Mesendoderm (in vitro differentiated cells): Measurements from ENCODE around the gene HPX.

Source experiments
- DNase-seq: peaks from one replicate; pipeline ENCODE4 v3.0.0; 2013
- H2AK5ac ChIP-seq: 2 replicates; pipeline ENCODE4 v1.6.1; 2013; ENCODE audit warnings: low read length, inconsistent platforms
- H2BK120ac ChIP-seq: 2 replicates; pipeline ENCODE4 v1.6.1; 2013; ENCODE audit warnings: low read depth, mild to moderate bottlenecking, low read length, moderate library complexity, mixed read lengths
- H2BK15ac ChIP-seq: replicated peaks from 2 replicates; pipeline ENCODE4 v1.6.1; 2013; ENCODE audit warnings: low read depth, mild to moderate bottlenecking, moderate library complexity
- H2BK5ac ChIP-seq: 2 replicates; pipeline ENCODE4 v1.6.1; 2013; ENCODE audit warnings: low read length, inconsistent platforms
- H3K18ac ChIP-seq: 2 replicates; pipeline ENCODE4 v1.6.1; 2013; ENCODE audit warnings: mild to moderate bottlenecking, low read length, mixed read lengths
- H3K23ac ChIP-seq: one replicate; pipeline ENCODE4 v1.6.1; 2013; ENCODE audit warnings: low read length
- H3K27ac ChIP-seq: 2 replicates; pipeline ENCODE4 v1.5.1; 2013; ENCODE audit warnings: low read depth, mild to moderate bottlenecking, inconsistent platforms, low read length, moderate library complexity
- H3K27me3 ChIP-seq: 2 replicates; pipeline ENCODE4 v1.6.1; 2013; ENCODE audit warnings: low read length, control low read depth, mild to moderate bottlenecking, inconsistent platforms; ENCODE audit not compliant: insufficient read depth, poor library complexity
- H3K36me3 ChIP-seq: 2 replicates; pipeline ENCODE4 v1.6.1; 2013; ENCODE audit warnings: low read length, inconsistent platforms; ENCODE audit not compliant: control insufficient read depth, insufficient read depth
- H3K4ac ChIP-seq: one replicate; pipeline ENCODE4 v1.6.1; 2013; ENCODE audit warnings: low read depth, mild to moderate bottlenecking, low read length, moderate library complexity
- H3K4me1 ChIP-seq: 2 replicates; pipeline ENCODE4 v1.6.1; 2013; ENCODE audit warnings: low read depth, low read length, inconsistent platforms; ENCODE audit not compliant: control insufficient read depth
- H3K4me2 ChIP-seq: 2 replicates; pipeline ENCODE4 v1.6.1; 2013; ENCODE audit warnings: low read length
- H3K4me3 ChIP-seq: 2 replicates; pipeline ENCODE4 v1.5.1; 2013; ENCODE audit warnings: mild to moderate bottlenecking, low read length
- H3K56ac ChIP-seq: one replicate; pipeline ENCODE4 v1.6.1; 2013; ENCODE audit warnings: low read length
- H3K79me1 ChIP-seq: 2 replicates; pipeline ENCODE4 v1.6.1; 2013; ENCODE audit warnings: low read length, inconsistent platforms
- H3K79me2 ChIP-seq: 2 replicates; pipeline ENCODE4 v1.6.1; 2013; ENCODE audit warnings: mild to moderate bottlenecking, low read length; ENCODE audit not compliant: control insufficient read depth, insufficient read depth
- H3K9ac ChIP-seq: 2 replicates; pipeline ENCODE4 v1.6.1; 2013; ENCODE audit warnings: low read length, inconsistent platforms
- H4K5ac ChIP-seq: one replicate; pipeline ENCODE4 v1.6.1; 2013; ENCODE audit warnings: low read length
- H4K8ac ChIP-seq: one replicate; pipeline ENCODE4 v1.6.1; 2013; ENCODE audit warnings: low read depth, mild to moderate bottlenecking, control low read depth, low read length, moderate library complexity
- WGBS: extraction: QIAGEN DNeasy Blood & Tissue Kit; methylation state at CpG from one replicate; pipeline ENCODE4 v1.1.7; 2013; ENCODE audit warnings: low lambda C conversion rate, missing lambda C conversion rate; ENCODE audit not compliant: insufficient coverage; ENCODE audit errors: extremely low coverage; 5-methylcytosine and 5-hydroxymethylcytosine counted together

HPX gene

GRCh38 chr11:6400431-6401345 lies 40.1 kb downstream of the HPX start:
- H3K23ac ChIP-seq, result no peak overlapping the region
- no peak overlapping the region for H4K8ac ChIP-seq
- no CpG with 5 or more reads among the region's 15 CpGs for WGBS
- H4K5ac ChIP-seq, result no peak overlapping the region
- no peaks in the 10 kb centered on the region for H3K27me3 ChIP-seq
- DNase-seq, result no peak
- H3K36me3 ChIP-seq, result no peaks in the 10 kb centered on the region
- H3K4me2 ChIP-seq, result no peak overlapping the region
- no peak overlapping the region for H3K18ac ChIP-seq
- no peak overlapping the region for H2BK15ac ChIP-seq
- H3K56ac ChIP-seq, result no peak overlapping the region
- H3K27ac ChIP-seq, result no peak overlapping the region
- H3K79me2 ChIP-seq, result no peaks in the 10 kb centered on the region
- no peaks in the 10 kb centered on the region for H3K79me1 ChIP-seq
- H2BK5ac ChIP-seq, result no peak overlapping the region
- no peaks in the 10 kb centered on the region for H3K4me1 ChIP-seq
- no peak overlapping the region for H3K4me3 ChIP-seq
- no peak overlapping the region for H2BK120ac ChIP-seq
- no peak overlapping the region for H3K4ac ChIP-seq
- H3K9ac ChIP-seq, result no peak overlapping the region
- no peak overlapping the region for H2AK5ac ChIP-seq

- H3K79me1 ChIP-seq, result no peaks in the 10 kb centered on the region
- no peak overlapping the region for H3K4me3 ChIP-seq
- no peaks in the 10 kb centered on the region for H3K27me3 ChIP-seq
- no peak overlapping the region for H3K27ac ChIP-seq
- no peak overlapping the region for H3K18ac ChIP-seq
- H3K56ac ChIP-seq, result no peak overlapping the region
- H3K4me2 ChIP-seq, result no peak overlapping the region
- H4K8ac ChIP-seq, result no peak overlapping the region
- no peaks in the 10 kb centered on the region for H3K79me2 ChIP-seq
- H3K36me3 ChIP-seq, result no peaks in the 10 kb centered on the region
- no peak overlapping the region for H4K5ac ChIP-seq
- no peak overlapping the region for H2BK5ac ChIP-seq
- peak; percentile 54 for DNase-seq
- H2BK15ac ChIP-seq, result no peak overlapping the region
- H2BK120ac ChIP-seq, result no peak overlapping the region
- H3K23ac ChIP-seq, result no peak overlapping the region
- no peak overlapping the region for H3K4ac ChIP-seq
- no peak overlapping the region for H2AK5ac ChIP-seq
- WGBS, result no CpG with 5 or more reads among the region's 3 CpGs
- no peaks in the 10 kb centered on the region for H3K4me1 ChIP-seq
- H3K9ac ChIP-seq, result no peak overlapping the region
These were observed 43.2 kb downstream of the HPX start for GRCh38 chr11:6397636-6398035.

DNA sequence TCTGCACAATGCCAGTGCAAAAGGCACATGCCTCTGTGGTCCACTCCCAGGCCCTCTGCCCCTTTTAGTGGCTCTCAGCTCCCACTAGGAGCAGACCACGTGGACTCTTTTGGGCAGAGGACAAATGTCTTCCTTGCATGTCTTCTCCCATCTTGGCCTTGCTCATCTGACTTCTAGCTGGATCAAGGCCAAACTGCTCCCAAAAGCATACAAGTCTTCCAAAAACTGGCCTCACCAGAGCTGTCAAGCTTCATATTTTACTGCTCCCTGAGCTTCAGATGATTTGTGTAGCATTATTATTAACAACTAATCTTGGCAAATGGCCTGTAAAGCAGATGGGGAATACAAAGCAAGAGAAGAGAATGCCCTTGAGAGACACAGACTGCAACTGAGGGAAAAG lies 43.6 kb downstream of the HPX start:
- Histone ChIP-seq H3K79me2 (no peaks in the 10 kb centered on the region), H3K18ac (no peak overlapping the region), H4K8ac (no peak overlapping the region), H3K4me3 (no peak overlapping the region), H4K5ac (no peak overlapping the region), H3K79me1 (no peaks in the 10 kb centered on the region), H3K23ac (no peak overlapping the region), H3K56ac (no peak overlapping the region), H3K27me3 (no peaks in the 10 kb centered on the region), H3K4me1 (no peaks in the 10 kb centered on the region), H3K4ac (no peak overlapping the region), H3K4me2 (no peak overlapping the region), H2BK5ac (no peak overlapping the region), H3K36me3 (no peaks in the 10 kb centered on the region), H3K9ac (no peak overlapping the region), H2BK15ac (no peak overlapping the region), H2BK120ac (no peak overlapping the region), H2AK5ac (no peak overlapping the region), H3K27ac (no peak overlapping the region)
- no peak for DNase-seq
- no CpG with 5 or more reads among the region's 1 CpG for WGBS

DNA sequence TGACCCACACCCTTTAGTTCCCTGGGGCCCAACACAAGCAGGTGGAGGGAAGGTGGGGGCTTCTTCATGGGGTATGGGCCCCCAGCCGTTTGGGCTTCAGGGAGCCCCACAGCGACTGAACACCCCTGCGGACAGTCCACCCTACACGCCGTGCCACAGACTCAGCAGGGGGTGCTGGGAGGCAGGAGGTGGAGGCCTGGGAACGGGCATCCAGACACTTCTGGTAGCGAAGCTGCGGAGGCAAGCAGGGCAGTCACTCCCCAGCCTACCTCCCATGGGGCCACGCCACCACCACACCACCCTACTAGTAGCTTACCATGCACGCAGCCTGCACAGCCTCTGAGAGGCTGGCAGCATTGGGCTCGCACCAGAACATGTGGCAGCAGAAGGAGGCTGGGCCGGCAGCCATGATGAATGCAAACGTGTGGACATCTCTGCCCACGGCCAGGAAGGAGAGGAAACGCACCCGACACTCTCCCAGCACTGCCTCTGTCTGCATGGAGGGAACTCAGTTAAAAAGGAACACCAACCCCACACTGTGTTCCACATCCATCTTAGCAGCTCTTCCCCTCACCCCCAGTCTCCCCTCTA lies 45.2 kb downstream of the HPX start:
- Histone ChIP-seq H3K18ac (no peak overlapping the region), H3K27ac (no peak overlapping the region), H2AK5ac (no peak overlapping the region), H2BK15ac (no peak overlapping the region), H2BK120ac (no peak overlapping the region), H3K56ac (no peak overlapping the region), H3K4me3 (no peak overlapping the region), H3K23ac (no peak overlapping the region), H3K79me2 (no peaks in the 10 kb centered on the region), H3K36me3 (no peaks in the 10 kb centered on the region), H3K4me2 (no peak overlapping the region), H3K79me1 (no peaks in the 10 kb centered on the region), H3K27me3 (no peaks in the 10 kb centered on the region), H4K8ac (no peak overlapping the region), H4K5ac (no peak overlapping the region), H2BK5ac (no peak overlapping the region), H3K4me1 (peaks cover 1% of the 10 kb centered on the region), H3K9ac (no peak overlapping the region), H3K4ac (no peak overlapping the region)
- no peak for DNase-seq
- no CpG with 5 or more reads among the region's 16 CpGs for WGBS

DNA sequence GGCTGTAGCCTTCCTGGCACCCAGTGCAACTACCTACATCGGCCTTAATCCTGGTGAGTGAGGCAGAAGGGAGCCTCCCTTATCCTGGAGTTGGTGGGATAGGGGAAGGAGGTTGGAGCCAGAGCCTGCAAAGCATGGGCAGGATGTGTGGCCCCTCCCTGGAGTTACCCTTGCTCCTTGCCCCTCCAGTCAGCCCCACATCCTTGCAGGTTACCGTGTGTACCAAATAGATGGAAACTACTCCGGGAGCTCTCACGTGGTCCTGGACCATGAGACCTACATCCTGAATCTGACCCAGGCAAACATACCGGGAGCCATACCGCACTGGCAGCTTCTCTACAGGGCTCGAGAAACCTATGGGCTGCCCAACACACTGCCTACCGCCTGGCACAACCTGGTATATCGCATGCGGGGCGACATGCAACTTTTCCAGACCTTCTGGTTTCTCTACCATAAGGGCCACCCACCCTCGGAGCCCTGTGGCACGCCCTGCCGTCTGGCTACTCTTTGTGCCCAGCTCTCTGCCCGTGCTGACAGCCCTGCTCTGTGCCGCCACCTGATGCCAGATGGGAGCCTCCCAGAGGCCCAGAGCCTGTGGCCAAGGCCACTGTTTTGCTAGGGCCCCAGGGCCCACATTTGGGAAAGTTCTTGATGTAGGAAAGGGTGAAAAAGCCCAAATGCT lies 46.7 kb downstream of the HPX start:
- Histone ChIP-seq H3K79me1 (no peaks in the 10 kb centered on the region), H3K36me3 (no peaks in the 10 kb centered on the region), H3K23ac (no peak overlapping the region), H3K4ac (no peak overlapping the region), H3K4me3 (no peak overlapping the region), H4K5ac (no peak overlapping the region), H2BK5ac (no peak overlapping the region), H3K4me2 (no peak overlapping the region), H3K9ac (no peak overlapping the region), H3K27me3 (no peaks in the 10 kb centered on the region), H3K27ac (no peak overlapping the region), H2AK5ac (no peak overlapping the region), H2BK120ac (no peak overlapping the region), H3K56ac (no peak overlapping the region), H2BK15ac (no peak overlapping the region), H3K4me1 (peaks cover 4% of the 10 kb centered on the region), H3K79me2 (no peaks in the 10 kb centered on the region), H4K8ac (no peak overlapping the region), H3K18ac (no peak overlapping the region)
- DNase-seq, result no peak
- no CpG with 5 or more reads among the region's 16 CpGs for WGBS
